Thymus (tissue), 11 donors: ENCODE measurements around the gene TMEM54. TPM values are rescaled to one million over a fixed set of nuclear protein-coding genes. Genes with fewer than 3 reads are reported as not detected.
A peak's percentile ranks its signal among the peaks of the same experiment; 100 is the strongest.

Source experiments
- DNase-seq, 9 donors: peaks; one replicate each; pipeline ENCODE4 v3.0.0-alpha.2; 2013; ENCODE audit warnings: low spot score in 9 of 9, low read depth in 6 of 9, missing footprints in 1 of 9
- H3K27ac ChIP-seq, 2 donors: one replicate each; pipeline ENCODE4 v1.5.1; 2013; ENCODE audit warnings: control low read depth in 1 of 2, low read depth in 1 of 2, low read length in 1 of 2, mild to moderate bottlenecking in 1 of 2, moderate library complexity in 1 of 2
- H3K27me3 ChIP-seq, 2 donors: one replicate each; pipeline ENCODE4 v1.5.1; 2013; ENCODE audit warnings: low read length in 1 of 2; ENCODE audit not compliant: control insufficient read depth in 2 of 2, insufficient read depth in 1 of 2
- H3K36me3 ChIP-seq, 2 donors: one replicate each; pipeline ENCODE4 v1.5.1; 2013; ENCODE audit warnings: low read length in 1 of 2, mild to moderate bottlenecking in 1 of 2, moderate library complexity in 1 of 2; ENCODE audit not compliant: control insufficient read depth in 2 of 2, insufficient read depth in 2 of 2
- H3K4me1 ChIP-seq, 2 donors: one replicate each; pipeline ENCODE4 v1.5.1; 2013; ENCODE audit warnings: low read length in 2 of 2; ENCODE audit not compliant: control insufficient read depth in 2 of 2, insufficient read depth in 2 of 2
- H3K4me3 ChIP-seq, 2 donors: one replicate each; pipeline ENCODE4 v1.5.1; 2013; ENCODE audit warnings: low read length in 2 of 2, control low read depth in 1 of 2, mild to moderate bottlenecking in 1 of 2
- H3K9me3 ChIP-seq, 2 donors: one replicate each; pipeline ENCODE4 v1.5.1; 2013; ENCODE audit warnings: low read length in 1 of 2, mild to moderate bottlenecking in 1 of 2; ENCODE audit not compliant: control insufficient read depth in 2 of 2, insufficient read depth in 1 of 2
- WGBS: extraction: QIAGEN DNeasy Blood & Tissue Kit; methylation state at CpG from one replicate; pipeline ENCODE4 v1.1.7; 2013; 5-methylcytosine and 5-hydroxymethylcytosine counted together
- polyA plus RNA-seq: library from polyadenylated mRNA; stranded (reverse); fragments of 200-250 nt; gene quantifications from one replicate; pipeline ENCODE4 v1.2.3, GENCODE V29; 2013
- total RNA-seq: library from RNA; stranded (reverse); fragments of 120-200 nt; gene quantifications from one replicate; pipeline ENCODE4 v1.2.4, GENCODE V29; 2013
- donor health status: healthy.

Gene TMEM54
- total and polyA plus RNA-seq, 2 donors = 2.2 to 12.9 TPM

DNA sequence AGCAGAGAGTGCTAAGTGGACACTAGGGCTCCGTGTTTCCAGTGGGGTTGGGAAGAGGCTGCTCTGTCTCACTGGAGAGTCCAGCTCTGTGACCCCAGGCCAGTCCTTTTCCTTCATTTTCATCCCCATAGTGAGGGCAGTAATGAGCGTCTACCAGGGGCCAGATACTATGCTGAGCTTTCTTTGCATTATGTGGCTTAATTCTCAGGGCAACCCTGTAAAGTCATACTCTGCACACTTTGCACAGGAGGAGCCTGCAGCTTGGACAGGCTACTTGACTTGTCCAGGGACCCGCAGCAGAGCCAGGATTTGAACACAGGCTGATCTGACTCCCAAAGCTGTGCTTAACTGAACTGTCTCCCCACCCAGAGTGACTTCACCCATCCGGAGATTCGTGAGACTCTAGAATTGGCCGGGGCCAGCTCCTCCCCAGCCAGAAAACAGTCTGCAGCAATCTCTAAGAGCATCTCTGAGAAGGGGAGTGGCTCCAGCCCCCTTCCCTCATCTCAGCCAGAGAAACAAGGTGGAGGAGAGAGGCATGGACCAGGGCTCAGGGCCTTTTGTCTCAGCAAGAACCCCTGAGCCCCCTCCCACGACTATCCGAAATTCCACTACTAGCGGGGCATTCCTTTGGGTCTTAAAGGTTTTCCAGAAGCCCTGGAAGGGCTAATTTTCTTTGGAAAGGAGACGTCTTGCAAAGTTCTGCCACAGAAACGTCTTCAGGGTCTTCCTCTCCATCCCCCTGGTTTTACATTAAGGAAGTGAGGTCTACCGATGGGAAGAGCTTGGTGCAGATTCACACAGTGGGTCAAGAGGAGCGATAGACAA lies 29.6 kb downstream of the TMEM54 start:
- Histone ChIP-seq H3K27ac (no peak overlapping the region), H3K36me3 (peaks cover 0 to 11% of the 10 kb centered on the region in 2 donors), H3K9me3 (no peaks in the 10 kb centered on the region), H3K27me3 (peaks cover 36 to 68% of the 10 kb centered on the region in 2 donors), H3K4me3 (no peak overlapping the region), H3K4me1 (peaks cover 0 to 20% of the 10 kb centered on the region in 2 donors)
- DNase-seq = no peak
- WGBS = 55% methylated on average over 13 of the region's 13 CpGs

DNA sequence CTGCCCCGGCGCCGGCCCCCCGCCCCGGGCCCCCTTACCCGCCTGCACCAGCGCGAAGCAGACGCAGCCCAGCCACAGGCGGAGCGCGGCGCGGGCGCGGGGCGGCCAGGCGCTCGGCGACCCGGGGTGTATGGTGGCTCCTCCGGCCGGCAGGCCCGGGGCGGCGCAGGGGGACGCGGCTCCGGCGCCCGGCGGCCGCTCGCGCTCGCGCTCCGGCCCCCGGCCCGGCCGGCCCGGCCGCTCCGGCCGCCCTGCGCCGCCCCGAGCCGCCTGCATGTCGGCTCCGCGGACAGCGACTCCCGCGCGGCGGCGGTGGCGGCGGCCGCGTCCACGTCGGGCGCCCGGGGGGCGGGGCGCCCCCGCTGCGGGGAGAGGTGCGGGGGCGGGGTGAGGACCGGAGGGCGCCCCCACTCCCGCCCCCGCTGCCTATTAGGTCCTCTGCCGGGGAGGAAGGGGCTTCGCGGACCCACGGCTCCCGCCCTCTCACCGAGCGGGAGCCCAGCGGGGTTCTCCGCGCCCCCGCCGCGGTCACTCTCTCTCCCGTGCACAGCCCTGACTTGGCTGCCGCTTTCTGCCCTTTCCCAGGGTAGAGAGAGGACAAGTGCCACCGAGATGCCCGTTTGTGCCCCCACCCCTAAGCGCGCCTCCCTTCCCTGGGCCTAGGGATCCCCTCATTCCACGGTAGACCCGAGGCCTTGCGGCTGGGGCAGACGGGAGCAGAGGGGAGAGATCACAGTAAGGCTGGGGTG lies 30.4 kb downstream of the TMEM54 start, which contains the start of gene FNDC5:
FNDC5 (minus strand) TSS at position 298 of the 749 bp plus-strand sequence.
- H3K4me1 ChIP-seq = peaks cover 0 to 16% of the 10 kb centered on the region in 2 donors
- DNase-seq = no peak
- no peak within 1 kb of the TSS for H3K27ac ChIP-seq
- peaks cover 36 to 61% of the 10 kb centered on the region in 2 donors for H3K27me3 ChIP-seq
- H3K4me3 ChIP-seq = peak within 1 kb of the TSS in 1 of 2 donors; percentile 40
- 2% methylated on average over 98 of the region's 99 CpGs for WGBS
- H3K36me3 ChIP-seq = peaks cover 0 to 11% of the 10 kb centered on the region in 2 donors
- H3K9me3 ChIP-seq = no peaks in the 10 kb centered on the region

DNA sequence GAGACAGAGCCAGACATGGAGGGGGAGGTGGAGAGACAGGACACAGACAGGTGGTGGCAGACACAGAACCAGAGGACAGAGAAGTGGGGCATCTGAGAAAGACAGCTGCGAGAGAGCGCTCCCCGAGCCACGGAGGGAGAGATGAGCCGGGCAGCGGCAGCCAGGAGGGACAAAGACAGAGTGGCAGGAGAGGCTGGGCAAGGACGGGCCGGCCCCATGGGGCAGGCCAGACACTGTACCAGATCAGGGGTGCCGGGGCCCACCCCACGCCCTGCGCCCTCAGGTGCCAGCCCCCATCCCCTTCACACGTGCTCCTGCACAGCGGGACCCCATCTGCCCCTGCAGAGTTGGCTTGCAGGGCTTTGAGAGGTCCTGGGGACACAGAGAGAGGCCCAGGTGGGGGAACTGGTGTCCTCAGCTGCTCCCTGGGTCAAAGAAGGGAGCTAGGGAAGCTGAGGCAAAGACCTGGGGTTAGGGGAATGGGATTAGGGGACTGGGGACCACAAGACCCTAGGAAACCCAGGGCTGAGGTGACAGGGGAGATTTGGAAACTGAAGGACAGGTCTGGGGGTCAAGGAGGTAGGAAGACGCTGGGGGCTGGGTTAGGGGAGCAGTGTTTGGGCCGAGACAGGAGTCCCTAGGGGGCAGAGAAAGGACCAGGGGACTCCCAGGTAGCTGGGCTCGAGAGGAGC lies 31.1 kb downstream of the TMEM54 start:
- DNase-seq = no peak
- H3K4me3 ChIP-seq = peak overlapping the region in 1 of 2 donors; percentile 40
- 79% methylated on average over 16 of the region's 16 CpGs for WGBS
- H3K36me3 ChIP-seq = peaks cover 0 to 11% of the 10 kb centered on the region in 2 donors
- H3K27me3 ChIP-seq = peaks cover 36 to 54% of the 10 kb centered on the region in 2 donors
- no peak overlapping the region for H3K27ac ChIP-seq
- peaks cover 0 to 16% of the 10 kb centered on the region in 2 donors for H3K4me1 ChIP-seq
- no peaks in the 10 kb centered on the region for H3K9me3 ChIP-seq

DNA sequence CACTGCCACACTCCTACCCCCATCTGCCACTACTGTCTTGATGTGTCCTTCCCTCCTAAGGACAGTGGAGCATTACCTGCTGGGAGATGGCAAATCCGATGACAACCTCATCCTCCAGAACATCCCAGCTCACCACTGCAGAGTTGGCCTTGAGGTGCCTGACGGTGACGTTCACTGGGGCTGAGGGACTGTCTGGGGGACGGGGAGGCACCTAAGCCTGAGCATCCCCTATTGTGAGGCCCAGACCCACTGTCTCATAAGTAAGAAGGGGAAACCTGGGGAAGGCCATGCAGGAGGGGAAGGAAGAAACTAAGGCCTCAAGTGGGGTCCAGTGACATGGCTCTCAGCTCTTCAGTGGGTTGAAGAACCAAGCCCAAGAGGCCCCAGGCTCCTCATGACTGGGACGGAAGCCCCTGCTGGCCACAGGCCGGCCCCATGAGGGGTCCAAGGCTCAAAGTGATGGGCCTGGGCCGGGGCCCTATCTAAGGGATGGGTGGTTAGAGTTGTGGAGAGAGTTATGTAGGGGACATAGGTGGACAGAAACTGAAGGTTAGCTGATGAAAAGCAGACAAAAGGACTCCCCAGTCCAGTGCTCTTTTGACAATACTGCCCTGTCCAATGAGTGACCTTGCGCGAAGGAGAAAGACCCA lies 32.3 kb downstream of the TMEM54 start:
- peaks cover 0 to 16% of the 10 kb centered on the region in 2 donors for H3K4me1 ChIP-seq
- H3K4me3 ChIP-seq = no peak overlapping the region
- H3K36me3 ChIP-seq = peaks cover 2 to 11% of the 10 kb centered on the region in 2 donors
- no peaks in the 10 kb centered on the region for H3K9me3 ChIP-seq
- no peak for DNase-seq
- peaks cover 36 to 45% of the 10 kb centered on the region in 2 donors for H3K27me3 ChIP-seq
- no peak overlapping the region for H3K27ac ChIP-seq
- 97% methylated on average over 9 of the region's 9 CpGs for WGBS

DNA sequence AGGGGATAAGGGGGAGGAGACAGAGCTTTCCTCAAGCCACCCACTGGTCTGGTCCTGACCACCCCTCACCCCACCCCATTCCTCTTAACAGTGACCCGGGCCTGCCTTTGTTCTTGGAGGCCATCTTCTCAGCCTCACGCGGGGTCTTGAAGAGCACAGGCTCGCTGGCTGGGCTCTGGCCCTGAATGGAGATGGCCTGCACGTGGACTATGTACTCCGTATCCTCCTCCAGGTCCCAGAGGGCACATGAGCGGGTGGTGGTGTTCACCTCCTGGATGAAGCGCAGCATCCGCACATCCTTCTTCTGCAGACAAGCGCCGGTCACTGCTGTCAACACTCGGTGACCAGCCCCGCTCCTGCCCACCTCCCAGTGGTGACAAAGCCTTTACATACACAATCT lies 33.1 kb downstream of the TMEM54 start:
- no peak overlapping the region for H3K4me3 ChIP-seq
- H3K27ac ChIP-seq = no peak overlapping the region
- H3K9me3 ChIP-seq = no peaks in the 10 kb centered on the region
- H3K36me3 ChIP-seq = peaks cover 7 to 11% of the 10 kb centered on the region in 2 donors
- DNase-seq = no peak
- whole genome bisulfite sequencing = 96% methylated on average over 13 of the region's 13 CpGs
- H3K27me3 ChIP-seq = peaks cover 36 to 41% of the 10 kb centered on the region in 2 donors
- H3K4me1 ChIP-seq = peaks cover 0 to 16% of the 10 kb centered on the region in 2 donors

DNA sequence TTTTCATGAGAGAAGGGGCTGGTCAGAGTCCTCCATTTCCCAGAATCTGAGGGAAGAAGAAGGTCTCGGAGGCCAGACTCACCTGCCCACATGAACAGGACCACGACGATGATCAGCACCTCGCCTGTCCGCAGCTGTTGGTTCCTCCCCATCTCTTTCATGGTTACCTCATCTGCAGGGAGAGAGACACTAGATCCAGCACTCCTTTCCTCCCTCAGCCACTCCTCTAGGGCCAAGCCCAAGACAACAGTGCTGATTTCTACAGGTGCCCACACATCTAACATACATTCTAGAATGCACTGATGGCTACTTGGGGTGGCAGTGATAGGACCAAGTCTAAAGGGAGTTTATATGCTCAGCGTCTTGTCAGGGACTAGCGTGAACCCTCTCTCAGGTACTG lies 33.5 kb downstream of the TMEM54 start:
- H3K27me3 ChIP-seq = peaks cover 36 to 37% of the 10 kb centered on the region in 2 donors
- 96% methylated on average over 7 of the region's 7 CpGs for WGBS

DNA sequence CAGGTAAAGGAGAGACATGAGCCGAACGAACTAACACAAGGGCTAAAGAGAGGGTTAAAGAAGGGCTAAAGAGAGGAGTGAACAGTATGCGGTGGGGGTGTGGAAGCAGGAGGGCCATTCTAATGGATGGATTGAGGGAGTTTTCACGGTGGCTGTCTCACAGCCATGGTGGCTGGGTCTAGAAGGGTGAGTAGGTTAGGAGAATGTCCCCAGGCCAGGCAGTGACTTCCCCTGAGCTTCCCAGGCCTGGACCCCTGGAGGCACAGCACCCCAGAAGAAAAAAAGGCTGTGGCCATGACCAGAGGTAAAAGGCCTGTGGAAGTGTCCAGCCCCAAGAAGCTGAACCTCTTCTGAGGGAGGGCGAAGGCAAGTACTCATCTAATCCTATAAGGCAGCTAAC lies 34.0 kb downstream of the TMEM54 start:
- Histone ChIP-seq H3K9me3 (no peaks in the 10 kb centered on the region), H3K4me1 (peaks cover 0 to 8% of the 10 kb centered on the region in 2 donors), H3K27ac (no peak overlapping the region), H3K27me3 (peaks cover 32% of the 10 kb centered on the region in 2 donors), H3K4me3 (no peak overlapping the region), H3K36me3 (peaks cover 11 to 18% of the 10 kb centered on the region in 2 donors)
- 97% methylated on average over 5 of the region's 5 CpGs for WGBS
- DNase-seq = no peak

More for the DNA sequence above, 33.5 kb downstream of the TMEM54 start:
- Histone ChIP-seq H3K9me3 (no peaks in the 10 kb centered on the region), H3K36me3 (peaks cover 7 to 13% of the 10 kb centered on the region in 2 donors), H3K4me3 (no peak overlapping the region), H3K4me1 (peaks cover 0 to 13% of the 10 kb centered on the region in 2 donors), H3K27ac (no peak overlapping the region)
- DNase-seq = no peak

DNA sequence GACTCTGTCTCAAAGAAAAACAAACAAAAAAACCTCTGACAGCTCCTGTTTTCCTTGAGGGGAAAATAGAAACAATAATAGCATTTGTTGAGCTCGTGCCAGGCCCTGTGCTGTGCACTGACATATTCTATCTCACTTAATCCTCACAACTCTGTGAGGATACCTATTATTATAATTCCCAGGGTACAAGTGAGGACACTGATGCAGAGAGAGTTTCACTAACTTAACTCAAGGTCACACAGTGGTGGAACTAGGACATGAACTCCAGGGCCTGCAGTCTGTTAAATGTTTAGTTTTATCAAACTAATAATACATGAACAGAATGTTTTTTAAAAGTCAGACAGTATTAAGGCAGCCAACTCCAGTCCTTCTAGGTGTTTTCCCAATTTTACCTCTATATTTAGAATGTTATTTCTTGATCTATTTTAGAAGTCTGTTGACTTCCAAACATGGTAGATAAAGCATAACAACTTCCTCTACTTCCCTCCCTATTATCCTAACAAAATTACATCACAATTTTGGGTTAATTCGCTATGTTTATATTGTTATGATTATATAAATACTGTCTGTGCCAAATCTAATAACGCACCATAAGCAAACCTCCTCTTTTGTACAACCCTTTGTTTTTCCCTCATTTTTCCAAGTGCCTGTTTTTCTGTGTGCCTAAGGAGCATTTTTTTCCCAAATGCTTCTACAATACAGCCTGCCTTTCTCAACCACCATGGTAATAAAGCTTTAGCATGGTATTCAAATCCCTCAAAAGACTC lies 35.4 kb downstream of the TMEM54 start:
- Histone ChIP-seq H3K9me3 (no peaks in the 10 kb centered on the region), H3K4me1 (no peaks in the 10 kb centered on the region), H3K4me3 (no peak overlapping the region), H3K36me3 (peaks cover 14 to 26% of the 10 kb centered on the region in 2 donors), H3K27me3 (peaks cover 19 to 20% of the 10 kb centered on the region in 2 donors), H3K27ac (no peak overlapping the region)
- 98% methylated on average over 3 of the region's 3 CpGs for WGBS
- no peak for DNase-seq
